Endothelial cell of umbilical vein (primary cell): Measurements from ENCODE around the gene WDR86.

Source experiments
- EZH2 ChIP-seq: IDR thresholded peaks from 2 replicates; pipeline ENCODE4 v1.6.1; 2012; ENCODE audit warnings: borderline replicate concordance, low read depth, mild to moderate bottlenecking, moderate library complexity, low read length, inconsistent platforms; ENCODE audit not compliant: severe bottlenecking
- MYC ChIP-seq: IDR thresholded peaks from one replicate; pipeline ENCODE4 v1.6.1; 2011; ENCODE audit warnings: mild to moderate bottlenecking, low read depth, low read length
- POLR2A ChIP-seq: IDR thresholded peaks from 2 replicates; pipeline ENCODE4 v1.6.1; 2012; ENCODE audit warnings: low read depth, mild to moderate bottlenecking, control low read depth, low read length
- POLR2AphosphoS5 ChIP-seq: IDR thresholded peaks from 2 replicates; pipeline ENCODE4 v1.6.1; 2012; ENCODE audit warnings: low read depth, mild to moderate bottlenecking, control low read depth, low read length, moderate library complexity; ENCODE audit not compliant: insufficient read depth
- TF ChIP-seq, protein P1 (sequence below), 2 donors: IDR thresholded peaks; 1 replicate in 1 of 2; 2 replicates in 1 of 2; pipeline ENCODE4 v1.5.1; 2011; ENCODE audit warnings: low read length in 2 of 2, mild to moderate bottlenecking in 2 of 2, moderate library complexity in 2 of 2, control low read depth in 1 of 2, inconsistent platforms in 1 of 2, low read depth in 1 of 2; ENCODE audit not compliant: insufficient read depth in 1 of 2; ENCODE audit errors: extremely low read depth in 1 of 2
- TF ChIP-seq, protein P2 (sequence below): IDR thresholded peaks from 2 replicates; pipeline ENCODE4 v1.6.1; 2011; ENCODE audit not compliant: insufficient read depth, insufficient read length

DNA sequence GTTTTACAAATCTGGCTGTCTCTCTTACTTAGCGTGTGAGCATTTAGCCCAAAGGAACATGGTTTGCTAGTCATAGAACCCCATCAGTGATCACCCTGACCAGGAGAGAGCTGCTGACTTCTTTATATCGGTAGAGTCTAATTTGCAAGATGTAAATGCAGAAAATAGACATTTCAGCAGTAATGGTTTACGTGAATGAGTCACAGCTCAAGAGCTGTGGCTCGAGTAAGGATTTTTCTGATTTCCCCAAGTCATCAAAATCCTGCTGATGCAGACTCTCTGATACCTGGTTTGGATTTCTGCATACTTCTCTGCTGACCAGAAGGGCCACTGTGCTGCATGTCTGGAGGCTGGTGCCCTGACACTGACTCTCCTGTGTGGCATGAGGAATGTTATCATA, 42.6 kb downstream of the WDR86 start:
- TF ChIP-seq, protein P1, sequence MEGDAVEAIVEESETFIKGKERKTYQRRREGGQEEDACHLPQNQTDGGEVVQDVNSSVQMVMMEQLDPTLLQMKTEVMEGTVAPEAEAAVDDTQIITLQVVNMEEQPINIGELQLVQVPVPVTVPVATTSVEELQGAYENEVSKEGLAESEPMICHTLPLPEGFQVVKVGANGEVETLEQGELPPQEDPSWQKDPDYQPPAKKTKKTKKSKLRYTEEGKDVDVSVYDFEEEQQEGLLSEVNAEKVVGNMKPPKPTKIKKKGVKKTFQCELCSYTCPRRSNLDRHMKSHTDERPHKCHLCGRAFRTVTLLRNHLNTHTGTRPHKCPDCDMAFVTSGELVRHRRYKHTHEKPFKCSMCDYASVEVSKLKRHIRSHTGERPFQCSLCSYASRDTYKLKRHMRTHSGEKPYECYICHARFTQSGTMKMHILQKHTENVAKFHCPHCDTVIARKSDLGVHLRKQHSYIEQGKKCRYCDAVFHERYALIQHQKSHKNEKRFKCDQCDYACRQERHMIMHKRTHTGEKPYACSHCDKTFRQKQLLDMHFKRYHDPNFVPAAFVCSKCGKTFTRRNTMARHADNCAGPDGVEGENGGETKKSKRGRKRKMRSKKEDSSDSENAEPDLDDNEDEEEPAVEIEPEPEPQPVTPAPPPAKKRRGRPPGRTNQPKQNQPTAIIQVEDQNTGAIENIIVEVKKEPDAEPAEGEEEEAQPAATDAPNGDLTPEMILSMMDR (IDR thresholded peaks at IDR 0.05; ENCODE audit: extremely low read depth in 1 of 2, insufficient read depth in 1 of 2, low read depth in 1 of 2, low read length in 2 of 2): no peak
- TF ChIP-seq MYC: no peak
- no peak for TF ChIP-seq POLR2A
- TF ChIP-seq POLR2AphosphoS5: no peak
- no peak for TF ChIP-seq EZH2
- TF ChIP-seq, protein P2, sequence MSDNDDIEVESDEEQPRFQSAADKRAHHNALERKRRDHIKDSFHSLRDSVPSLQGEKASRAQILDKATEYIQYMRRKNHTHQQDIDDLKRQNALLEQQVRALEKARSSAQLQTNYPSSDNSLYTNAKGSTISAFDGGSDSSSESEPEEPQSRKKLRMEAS: no peak
